K562 treated with DMSO at 1 percent for 24 hours (cell line): ENCODE results near the gene MMP8. TPM values are rescaled to one million over a fixed set of nuclear protein-coding genes. Genes with fewer than 3 reads are reported as not detected.

ENCODE experiments used
- total RNA-seq: library from RNA; unstranded; fragments of 300-600 nt; gene quantifications from 2 replicates; pipeline ENCODE4 v1.2.3, GENCODE V29; 2022; ENCODE audit warnings: low read depth; ENCODE audit not compliant: insufficient read depth

Gene MMP8
- not detected in 2 replicates for total RNA-seq

GRCh38 chr11:102724904-102725500 lies at the start of gene MMP8:
MMP8 (minus strand) TSS chr11:102724954; CDS start chr11:102724855, 99 bp downstream.

GRCh38 chr11:102705626-102706025 lies 19.1 kb downstream of the MMP8 start, which contains the start of gene MMP27:
MMP27 (minus strand) TSS chr11:102705769; CDS start chr11:102705714, 55 bp downstream.

Other genes starting within 250 kb of the MMP8 start
- gene MMP7, start 194.2 kb downstream of the MMP8 start, total RNA-seq = not detected in 2 replicates
- gene MMP20, start 99.6 kb downstream of the MMP8 start, total RNA-seq = not detected in 2 replicates
- gene MMP27, start 19.2 kb downstream of the MMP8 start, total RNA-seq = not detected in 2 replicates
- gene MMP10, start 55.7 kb upstream of the MMP8 start, total RNA-seq = not detected in 2 replicates
- not detected in 2 replicates for gene MMP1, start 73.2 kb upstream of the MMP8 start, total RNA-seq
- gene MMP3, start 118.7 kb upstream of the MMP8 start, total RNA-seq = not detected in 2 replicates
- gene MMP12, start 150.0 kb upstream of the MMP8 start, total RNA-seq = not detected in 2 replicates
- not detected in 2 replicates for gene MMP13, start 230.8 kb upstream of the MMP8 start, total RNA-seq